ENCODE measurements around the gene IGF2. TPM values are rescaled to one million over a fixed set of nuclear protein-coding genes. Genes with fewer than 3 reads are reported as not detected.

The IGF2 gene, protein sequence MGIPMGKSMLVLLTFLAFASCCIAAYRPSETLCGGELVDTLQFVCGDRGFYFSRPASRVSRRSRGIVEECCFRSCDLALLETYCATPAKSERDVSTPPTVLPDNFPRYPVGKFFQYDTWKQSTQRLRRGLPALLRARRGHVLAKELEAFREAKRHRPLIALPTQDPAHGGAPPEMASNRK
- 21.5 TPM for total RNA-seq (ENCODE audit: unreplicated experiment)
- long read RNA-seq, partial matches to known transcripts, result 0 of 2 reads
- long read RNA-seq, other reads (novel, unspliced or antisense), result 1 of 2 reads

DNA sequence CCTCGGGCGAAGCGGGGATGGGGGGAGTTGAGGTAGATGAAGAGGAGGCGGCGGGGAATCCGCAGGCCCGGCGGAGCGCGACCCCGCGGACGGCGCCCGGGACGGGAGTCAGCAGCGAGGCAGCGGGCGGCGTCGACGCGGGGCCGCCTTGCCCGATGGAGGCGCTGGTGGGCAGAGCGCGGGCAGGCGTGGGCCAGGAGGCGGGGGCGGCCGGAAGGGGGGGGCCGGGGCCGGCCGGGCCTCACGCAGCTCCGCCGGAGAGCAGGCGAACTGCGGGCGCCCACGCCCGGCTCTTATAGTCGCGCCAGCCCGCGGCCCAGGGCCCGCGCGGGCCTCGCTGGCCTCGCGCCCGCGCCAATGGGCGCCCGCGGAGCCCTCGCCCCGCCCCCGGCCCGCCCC, at the start of gene IGF2:
IGF2 (minus strand) TSS at position 267 of the 399 bp plus-strand sequence. CDS start 3,866 bp downstream, outside the sequence.
- Mint-ChIP-seq H3K9me3 (ENCODE audit: unreplicated experiment) (peaks cover 6% of the 10 kb centered on the region), H3K27ac (ENCODE audit: unreplicated experiment) (no peak within 1 kb of the TSS), H3K4me3 (ENCODE audit: unreplicated experiment) (peak within 1 kb of the TSS; percentile 65), H3K4me1 (ENCODE audit: low read depth, unreplicated experiment) (no peaks in the 10 kb centered on the region), H3K27me3 (ENCODE audit: unreplicated experiment) (peaks cover 28% of the 10 kb centered on the region), H3K36me3 (ENCODE audit: unreplicated experiment) (no peaks in the 10 kb centered on the region)
- TF ChIP-seq, protein P1, sequence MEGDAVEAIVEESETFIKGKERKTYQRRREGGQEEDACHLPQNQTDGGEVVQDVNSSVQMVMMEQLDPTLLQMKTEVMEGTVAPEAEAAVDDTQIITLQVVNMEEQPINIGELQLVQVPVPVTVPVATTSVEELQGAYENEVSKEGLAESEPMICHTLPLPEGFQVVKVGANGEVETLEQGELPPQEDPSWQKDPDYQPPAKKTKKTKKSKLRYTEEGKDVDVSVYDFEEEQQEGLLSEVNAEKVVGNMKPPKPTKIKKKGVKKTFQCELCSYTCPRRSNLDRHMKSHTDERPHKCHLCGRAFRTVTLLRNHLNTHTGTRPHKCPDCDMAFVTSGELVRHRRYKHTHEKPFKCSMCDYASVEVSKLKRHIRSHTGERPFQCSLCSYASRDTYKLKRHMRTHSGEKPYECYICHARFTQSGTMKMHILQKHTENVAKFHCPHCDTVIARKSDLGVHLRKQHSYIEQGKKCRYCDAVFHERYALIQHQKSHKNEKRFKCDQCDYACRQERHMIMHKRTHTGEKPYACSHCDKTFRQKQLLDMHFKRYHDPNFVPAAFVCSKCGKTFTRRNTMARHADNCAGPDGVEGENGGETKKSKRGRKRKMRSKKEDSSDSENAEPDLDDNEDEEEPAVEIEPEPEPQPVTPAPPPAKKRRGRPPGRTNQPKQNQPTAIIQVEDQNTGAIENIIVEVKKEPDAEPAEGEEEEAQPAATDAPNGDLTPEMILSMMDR (IDR thresholded peaks at IDR 0.05; ENCODE audit: partially characterized antibody, unreplicated experiment), result no peak
- DNase-seq, result peak; percentile 43

DNA sequence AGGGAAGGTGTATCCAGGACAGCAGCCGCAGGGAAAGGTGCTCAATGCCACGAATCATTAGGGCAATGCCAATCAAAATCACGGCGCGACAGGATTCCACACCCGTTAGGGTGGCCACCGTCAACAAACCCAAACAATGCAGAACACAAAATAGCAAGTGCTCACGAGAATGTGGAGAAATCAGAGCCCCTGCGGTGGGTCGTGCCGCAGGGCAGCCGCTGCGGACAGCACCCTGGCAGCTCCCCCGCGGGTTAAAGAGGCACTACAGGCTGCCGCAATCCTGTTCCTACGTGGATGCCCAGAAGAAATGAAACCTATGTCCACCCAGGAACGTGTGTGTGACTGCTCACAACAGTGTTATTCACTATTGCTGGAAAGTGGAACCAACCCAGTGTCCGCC, 49.6 kb upstream of the IGF2 start:
- H3K27ac Mint-ChIP-seq (ENCODE audit: unreplicated experiment), result no peak overlapping the region
- no peaks in the 10 kb centered on the region for H3K36me3 Mint-ChIP-seq (ENCODE audit: unreplicated experiment)
- no peak for DNase-seq
- peaks cover 8% of the 10 kb centered on the region for H3K27me3 Mint-ChIP-seq (ENCODE audit: unreplicated experiment)
- H3K9me3 Mint-ChIP-seq (ENCODE audit: unreplicated experiment), result peaks cover 6% of the 10 kb centered on the region
- H3K4me1 Mint-ChIP-seq (ENCODE audit: low read depth, unreplicated experiment), result peaks cover 4% of the 10 kb centered on the region
- no peak overlapping the region for H3K4me3 Mint-ChIP-seq (ENCODE audit: unreplicated experiment)
- TF ChIP-seq, protein P1 (IDR thresholded peaks at IDR 0.05; ENCODE audit: partially characterized antibody, unreplicated experiment), result no peak

DNA sequence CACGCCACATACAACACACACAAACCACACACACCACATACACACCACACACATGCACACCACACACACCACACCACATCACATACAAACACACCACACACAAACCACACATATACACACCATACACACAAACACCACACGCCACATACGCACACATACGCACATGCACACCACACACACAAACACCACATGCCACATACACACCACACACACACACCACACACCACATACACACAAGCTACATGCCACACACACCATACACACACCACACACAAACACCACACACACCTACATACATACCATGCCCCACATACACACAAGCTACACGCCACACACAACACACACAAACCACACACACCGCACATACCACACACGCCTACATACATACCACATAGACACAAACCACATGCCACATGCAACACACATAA, 48.1 kb upstream of the IGF2 start:
- no peaks in the 10 kb centered on the region for H3K36me3 Mint-ChIP-seq (ENCODE audit: unreplicated experiment)
- H3K4me1 Mint-ChIP-seq (ENCODE audit: low read depth, unreplicated experiment), result peaks cover 4% of the 10 kb centered on the region
- H3K27ac Mint-ChIP-seq (ENCODE audit: unreplicated experiment), result no peak overlapping the region
- peaks cover 8% of the 10 kb centered on the region for H3K27me3 Mint-ChIP-seq (ENCODE audit: unreplicated experiment)
- peaks cover 5% of the 10 kb centered on the region for H3K9me3 Mint-ChIP-seq (ENCODE audit: unreplicated experiment)
- DNase-seq, result no peak
- TF ChIP-seq, protein P1 (IDR thresholded peaks at IDR 0.05; ENCODE audit: partially characterized antibody, unreplicated experiment), result no peak
- H3K4me3 Mint-ChIP-seq (ENCODE audit: unreplicated experiment), result no peak overlapping the region

DNA sequence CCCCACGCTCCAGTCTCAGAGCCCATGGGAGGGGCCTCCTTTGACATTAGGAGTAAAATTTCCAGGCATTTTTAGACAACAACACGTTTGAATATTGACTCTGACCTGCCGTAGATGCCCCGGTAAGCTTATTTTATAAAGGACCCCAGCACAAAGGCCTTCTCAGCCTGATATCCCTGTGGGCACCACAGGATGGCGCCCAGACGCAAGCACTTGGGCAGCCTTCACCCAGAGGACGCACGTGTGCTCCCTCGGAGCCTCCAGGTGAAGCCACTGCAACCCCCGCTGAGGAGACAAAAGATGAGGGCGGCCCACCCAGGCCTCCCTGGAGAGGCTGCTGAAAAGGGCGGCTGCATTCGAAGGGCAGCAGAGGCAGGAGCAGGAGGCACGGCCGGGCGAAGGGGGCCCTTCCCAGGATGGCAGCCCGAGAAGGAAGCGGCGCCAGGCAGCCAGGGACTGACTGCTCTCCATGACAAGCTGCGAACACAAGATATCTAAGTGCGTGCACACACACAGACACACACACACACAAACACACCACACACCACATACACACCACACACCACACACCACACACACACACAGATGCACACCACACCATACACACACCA, 47.6 kb upstream of the IGF2 start:
- Mint-ChIP-seq H3K36me3 (ENCODE audit: unreplicated experiment) (no peaks in the 10 kb centered on the region), H3K9me3 (ENCODE audit: unreplicated experiment) (peaks cover 5% of the 10 kb centered on the region), H3K4me3 (ENCODE audit: unreplicated experiment) (no peak overlapping the region), H3K4me1 (ENCODE audit: low read depth, unreplicated experiment) (peaks cover 4% of the 10 kb centered on the region), H3K27me3 (ENCODE audit: unreplicated experiment) (peaks cover 8% of the 10 kb centered on the region), H3K27ac (ENCODE audit: unreplicated experiment) (no peak overlapping the region)
- DNase-seq, result peak; percentile 66
- TF ChIP-seq, protein P1 (IDR thresholded peaks at IDR 0.05; ENCODE audit: partially characterized antibody, unreplicated experiment), result peak; percentile 54
